ENCODE data around the gene H6PD.

H6PD gene

DNA sequence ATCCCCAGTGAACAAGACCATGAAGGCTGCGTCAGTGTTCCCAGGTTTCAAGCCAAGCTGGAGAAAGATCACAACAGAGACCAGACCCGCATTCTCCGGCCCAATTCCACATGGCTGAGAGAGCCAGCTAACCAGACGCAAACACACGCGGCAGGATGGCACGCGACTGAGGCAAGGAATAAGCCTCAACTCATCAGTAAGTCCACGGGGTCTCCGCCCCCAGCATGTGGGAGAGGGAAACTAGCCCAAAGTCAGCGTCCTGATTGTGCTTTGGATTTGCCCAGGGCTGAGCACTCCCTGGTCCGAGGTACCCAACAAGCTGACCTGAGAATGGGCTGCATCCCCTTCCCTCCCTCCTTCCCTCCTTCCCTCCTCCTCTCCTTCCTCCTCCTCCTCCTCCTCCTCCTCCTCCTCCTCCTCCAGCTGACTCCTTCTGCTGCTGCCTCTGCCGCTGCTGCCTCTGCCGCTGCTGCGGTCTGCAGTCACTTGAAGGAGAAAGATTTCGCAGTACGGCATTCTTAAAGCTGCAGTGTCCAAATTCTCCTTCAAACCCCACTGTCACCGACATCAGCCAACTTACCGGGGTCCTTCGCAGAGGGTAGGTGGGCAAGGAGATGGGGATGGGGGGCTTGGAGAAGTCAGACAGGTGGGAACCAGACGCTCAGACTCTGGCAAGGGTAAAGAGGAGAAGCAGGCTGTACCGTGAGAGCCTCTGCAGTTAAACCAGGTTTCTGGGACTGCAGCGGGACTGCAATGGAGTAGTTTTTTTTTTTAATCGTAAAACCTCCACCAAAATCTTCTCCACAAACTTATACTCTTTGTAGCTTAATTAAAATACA, 33.0 kb upstream of the H6PD start:
- peak overlapping the region in 1 of 2 experiments; percentile 79 for H2BK12ac ChIP-seq (ENCODE audit: low read length in 2 of 2)
- under 1% methylated on average over 15 of the region's 24 CpGs for WGBS
- DNase-seq = peak; percentile 92
- H2AK5ac ChIP-seq (ENCODE audit: low read length, severe bottlenecking) = no peak overlapping the region
- peak overlapping the region; percentile 49 to 94 for H3K4me3 ChIP-seq (ENCODE audit: insufficient read depth in 1 of 2, low read depth in 1 of 2, low read length in 2 of 2)
- H3K18ac ChIP-seq (ENCODE audit: low read depth in 1 of 2, low read length in 2 of 2) = peak overlapping the region; percentile 58 to 79
- peak overlapping the region; percentile 22 for H4K91ac ChIP-seq (ENCODE audit: low read length)
- no peak overlapping the region for H2BK120ac ChIP-seq (ENCODE audit: low read depth, low read length)
- peaks cover 36% of the 10 kb centered on the region for H3K4me1 ChIP-seq (ENCODE audit: control insufficient read depth, insufficient read depth, low read depth, low read length)
- H3K23ac ChIP-seq (ENCODE audit: low read length in 2 of 2) = no peak overlapping the region
- H3K27ac ChIP-seq (ENCODE audit: low read length, poor library complexity, severe bottlenecking) = no peak overlapping the region
- H3K9me3 ChIP-seq (ENCODE audit: control insufficient read depth, low read length) = no peaks in the 10 kb centered on the region
- no peak overlapping the region for H2BK5ac ChIP-seq (ENCODE audit: low read depth, low read length, poor library complexity, severe bottlenecking)
- peak overlapping the region; percentile 59 for H2AFZ ChIP-seq (ENCODE audit: low read depth, low read length)
- peak overlapping the region; percentile 97 for H3K9ac ChIP-seq (ENCODE audit: low read length)
- peak overlapping the region; percentile 93 for H3K4me2 ChIP-seq (ENCODE audit: low read length, poor library complexity, severe bottlenecking)
- H3K14ac ChIP-seq (ENCODE audit: low read length in 2 of 2) = no peak overlapping the region
- no peak overlapping the region for H2BK15ac ChIP-seq (ENCODE audit: low read depth, poor library complexity, severe bottlenecking)
- H4K8ac ChIP-seq (ENCODE audit: low read length) = no peak overlapping the region
- no peaks in the 10 kb centered on the region for H3K36me3 ChIP-seq (ENCODE audit: control insufficient read depth in 1 of 2, insufficient read depth in 2 of 2, low read depth in 1 of 2, low read length in 2 of 2)
- no peaks in the 10 kb centered on the region for H3K79me1 ChIP-seq (replicated peaks; ENCODE audit: low read length, poor library complexity, severe bottlenecking)
- peaks cover 0 to 11% of the 10 kb centered on the region in 2 experiments for H3K27me3 ChIP-seq (ENCODE audit: control insufficient read depth in 1 of 2, insufficient read depth in 1 of 2, low read length in 2 of 2)
- H3K4ac ChIP-seq (ENCODE audit: low read depth in 1 of 2, low read length in 2 of 2) = no peak overlapping the region

GRCh38 chr1:9202240-9202870, 32.2 kb upstream of the H6PD start:
- H4K8ac ChIP-seq (ENCODE audit: low read length) = no peak overlapping the region
- peak overlapping the region; percentile 93 for H3K4me2 ChIP-seq (ENCODE audit: low read length, poor library complexity, severe bottlenecking)
- no peak overlapping the region for H4K91ac ChIP-seq (ENCODE audit: low read length)
- peak overlapping the region; percentile 44 for H2BK15ac ChIP-seq (ENCODE audit: low read depth, poor library complexity, severe bottlenecking)
- peak overlapping the region; percentile 97 for H3K9ac ChIP-seq (ENCODE audit: low read length)
- H3K9me3 ChIP-seq (ENCODE audit: control insufficient read depth, low read length) = no peaks in the 10 kb centered on the region
- no peaks in the 10 kb centered on the region for H3K79me1 ChIP-seq (replicated peaks; ENCODE audit: low read length, poor library complexity, severe bottlenecking)
- 10% methylated on average over 15 of the region's 15 CpGs for WGBS
- peaks cover 0 to 11% of the 10 kb centered on the region in 2 experiments for H3K27me3 ChIP-seq (ENCODE audit: control insufficient read depth in 1 of 2, insufficient read depth in 1 of 2, low read length in 2 of 2)
- no peak overlapping the region for H2BK120ac ChIP-seq (ENCODE audit: low read depth, low read length)
- no peak overlapping the region for H3K23ac ChIP-seq (ENCODE audit: low read length in 2 of 2)
- no peak for DNase-seq
- H2AFZ ChIP-seq (ENCODE audit: low read depth, low read length) = no peak overlapping the region
- H3K18ac ChIP-seq (ENCODE audit: low read depth in 1 of 2, low read length in 2 of 2) = peak overlapping the region in 1 of 2 experiments; percentile 14
- no peak overlapping the region for H3K27ac ChIP-seq (ENCODE audit: low read length, poor library complexity, severe bottlenecking)
- no peaks in the 10 kb centered on the region for H3K36me3 ChIP-seq (ENCODE audit: control insufficient read depth in 1 of 2, insufficient read depth in 2 of 2, low read depth in 1 of 2, low read length in 2 of 2)
- no peak overlapping the region for H2AK5ac ChIP-seq (ENCODE audit: low read length, severe bottlenecking)
- H2BK5ac ChIP-seq (ENCODE audit: low read depth, low read length, poor library complexity, severe bottlenecking) = no peak overlapping the region
- peak overlapping the region in 1 of 2 experiments; percentile 57 for H2BK12ac ChIP-seq (ENCODE audit: low read length in 2 of 2)
- peak overlapping the region; percentile 23 to 94 for H3K4me3 ChIP-seq (ENCODE audit: insufficient read depth in 1 of 2, low read depth in 1 of 2, low read length in 2 of 2)
- peaks cover 32% of the 10 kb centered on the region for H3K4me1 ChIP-seq (ENCODE audit: control insufficient read depth, insufficient read depth, low read depth, low read length)
- no peak overlapping the region for H3K4ac ChIP-seq (ENCODE audit: low read depth in 1 of 2, low read length in 2 of 2)
- no peak overlapping the region for H3K14ac ChIP-seq (ENCODE audit: low read length in 2 of 2)

DNA sequence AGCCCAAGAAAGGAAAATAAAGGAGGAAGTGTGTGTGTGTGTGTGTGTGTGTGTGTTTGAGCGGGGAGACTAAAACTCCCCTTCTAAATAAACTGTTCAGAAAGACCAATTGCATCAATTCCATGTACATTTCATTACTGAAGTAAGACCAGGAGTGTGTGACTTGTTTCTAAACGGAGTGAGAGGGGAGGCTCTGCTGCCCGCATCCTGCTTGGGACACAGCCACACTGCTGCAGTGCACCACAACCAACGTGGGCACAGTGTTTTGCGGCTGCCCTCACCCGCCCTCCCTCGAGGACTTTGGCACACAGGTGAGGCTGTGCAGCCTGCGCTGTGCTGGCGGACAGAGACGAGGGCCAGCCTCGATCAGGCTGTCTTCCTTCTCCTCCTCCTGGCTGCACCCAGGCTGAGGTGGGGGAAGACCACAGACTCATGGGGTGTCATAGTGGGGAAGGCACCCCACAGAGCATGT, 31.0 kb upstream of the H6PD start:
- no peak overlapping the region for H3K4ac ChIP-seq (ENCODE audit: low read depth in 1 of 2, low read length in 2 of 2)
- no peak overlapping the region for H3K4me3 ChIP-seq (ENCODE audit: insufficient read depth in 1 of 2, low read depth in 1 of 2, low read length in 2 of 2)
- no peak overlapping the region for H2BK12ac ChIP-seq (ENCODE audit: low read length in 2 of 2)
- H3K14ac ChIP-seq (ENCODE audit: low read length in 2 of 2) = peak overlapping the region in 1 of 2 experiments; percentile 50
- no peak overlapping the region for H3K23ac ChIP-seq (ENCODE audit: low read length in 2 of 2)
- no peak overlapping the region for H4K91ac ChIP-seq (ENCODE audit: low read length)
- H3K9me3 ChIP-seq (ENCODE audit: control insufficient read depth, low read length) = no peaks in the 10 kb centered on the region
- no peak overlapping the region for H2BK15ac ChIP-seq (ENCODE audit: low read depth, poor library complexity, severe bottlenecking)
- H2BK120ac ChIP-seq (ENCODE audit: low read depth, low read length) = no peak overlapping the region
- no peak overlapping the region for H4K8ac ChIP-seq (ENCODE audit: low read length)
- H3K36me3 ChIP-seq (ENCODE audit: control insufficient read depth in 1 of 2, insufficient read depth in 2 of 2, low read depth in 1 of 2, low read length in 2 of 2) = no peaks in the 10 kb centered on the region
- H3K4me2 ChIP-seq (ENCODE audit: low read length, poor library complexity, severe bottlenecking) = no peak overlapping the region
- H3K27me3 ChIP-seq (ENCODE audit: control insufficient read depth in 1 of 2, insufficient read depth in 1 of 2, low read length in 2 of 2) = peaks cover 0 to 6% of the 10 kb centered on the region in 2 experiments
- H3K27ac ChIP-seq (ENCODE audit: low read length, poor library complexity, severe bottlenecking) = no peak overlapping the region
- no peaks in the 10 kb centered on the region for H3K79me1 ChIP-seq (replicated peaks; ENCODE audit: low read length, poor library complexity, severe bottlenecking)
- no peak overlapping the region for H2AK5ac ChIP-seq (ENCODE audit: low read length, severe bottlenecking)
- no peak overlapping the region for H2AFZ ChIP-seq (ENCODE audit: low read depth, low read length)
- peaks cover 27% of the 10 kb centered on the region for H3K4me1 ChIP-seq (ENCODE audit: control insufficient read depth, insufficient read depth, low read depth, low read length)
- DNase-seq = no peak
- WGBS = 87% methylated on average over 10 of the region's 11 CpGs
- peak overlapping the region; percentile 97 for H3K9ac ChIP-seq (ENCODE audit: low read length)
- H2BK5ac ChIP-seq (ENCODE audit: low read depth, low read length, poor library complexity, severe bottlenecking) = no peak overlapping the region
- H3K18ac ChIP-seq (ENCODE audit: low read depth in 1 of 2, low read length in 2 of 2) = no peak overlapping the region

DNA sequence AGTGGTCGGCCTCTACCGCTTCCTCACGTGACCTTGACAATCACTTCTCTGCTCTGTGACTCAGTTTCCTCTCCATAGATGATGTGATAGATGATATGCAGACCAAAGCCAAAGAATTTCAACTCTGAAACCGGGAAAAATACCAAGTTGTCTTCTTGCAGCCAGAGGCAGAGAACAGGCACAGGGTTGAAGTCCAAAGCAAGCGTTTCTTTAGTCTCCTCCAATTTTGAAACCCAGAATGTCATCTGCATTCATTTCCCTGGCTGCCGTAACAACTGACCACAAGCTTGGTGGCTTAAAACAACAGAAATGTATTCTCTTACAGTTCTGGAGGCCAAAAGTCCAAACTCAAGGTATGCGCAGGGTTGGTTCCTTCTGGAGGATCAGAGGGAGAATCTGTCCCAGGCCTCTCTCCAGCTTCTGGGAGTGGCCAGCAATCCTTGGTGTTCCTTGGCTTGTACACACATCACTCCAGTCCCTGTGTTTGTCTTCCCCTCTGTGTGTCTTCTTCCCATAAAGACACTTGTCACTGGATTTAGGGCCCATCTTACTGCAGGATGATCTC, 30.3 kb upstream of the H6PD start:
- Histone ChIP-seq H3K4me3 (ENCODE audit: insufficient read depth in 1 of 2, low read depth in 1 of 2, low read length in 2 of 2) (no peak overlapping the region), H3K36me3 (ENCODE audit: control insufficient read depth in 1 of 2, insufficient read depth in 2 of 2, low read depth in 1 of 2, low read length in 2 of 2) (no peaks in the 10 kb centered on the region), H3K9ac (ENCODE audit: low read length) (no peak overlapping the region), H3K4me2 (ENCODE audit: low read length, poor library complexity, severe bottlenecking) (no peak overlapping the region), H4K91ac (ENCODE audit: low read length) (no peak overlapping the region), H3K27me3 (ENCODE audit: control insufficient read depth in 1 of 2, insufficient read depth in 1 of 2, low read length in 2 of 2) (peaks cover 0 to 2% of the 10 kb centered on the region in 2 experiments), H3K14ac (ENCODE audit: low read length in 2 of 2) (no peak overlapping the region), H2BK5ac (ENCODE audit: low read depth, low read length, poor library complexity, severe bottlenecking) (no peak overlapping the region), H4K8ac (ENCODE audit: low read length) (no peak overlapping the region), H3K9me3 (ENCODE audit: control insufficient read depth, low read length) (no peaks in the 10 kb centered on the region), H2BK15ac (ENCODE audit: low read depth, poor library complexity, severe bottlenecking) (no peak overlapping the region), H2BK12ac (ENCODE audit: low read length in 2 of 2) (no peak overlapping the region), H3K23ac (ENCODE audit: low read length in 2 of 2) (no peak overlapping the region), H3K4me1 (ENCODE audit: control insufficient read depth, insufficient read depth, low read depth, low read length) (peaks cover 21% of the 10 kb centered on the region), H3K27ac (ENCODE audit: low read length, poor library complexity, severe bottlenecking) (no peak overlapping the region), H2AFZ (ENCODE audit: low read depth, low read length) (no peak overlapping the region), H3K4ac (ENCODE audit: low read depth in 1 of 2, low read length in 2 of 2) (no peak overlapping the region), H2AK5ac (ENCODE audit: low read length, severe bottlenecking) (no peak overlapping the region), H3K18ac (ENCODE audit: low read depth in 1 of 2, low read length in 2 of 2) (no peak overlapping the region), H3K79me1 (replicated peaks; ENCODE audit: low read length, poor library complexity, severe bottlenecking) (no peaks in the 10 kb centered on the region), H2BK120ac (ENCODE audit: low read depth, low read length) (no peak overlapping the region)
- DNase-seq = no peak
- WGBS = 95% methylated on average over 7 of the region's 7 CpGs
